Stomach (tissue), 4 donors: ENCODE results near the gene ZNF627.

Source experiments
- CTCF ChIP-seq, 7 experiments: fragments of 450-650 bp in 4 of 7; fragments of 200-600 bp in 3 of 7; sonication (generic) in 3 of 7; IDR thresholded peaks; one replicate each; pipeline ENCODE4 v1.5.1; 2016 to 2019; ENCODE audit warnings: antibody characterized with exemption in 7 of 7, control low read depth in 2 of 7, mild to moderate bottlenecking in 1 of 7
- POLR2A ChIP-seq, 4 donors: fragments of 450-650 bp; IDR thresholded peaks; one replicate each; pipeline ENCODE4 v1.6.1; 2016; ENCODE audit warnings: antibody characterized with exemption in 4 of 4, control low read depth in 2 of 4, mild to moderate bottlenecking in 1 of 4, moderate library complexity in 1 of 4

GRCh38 chr19:11626252-11626651 lies 29.0 kb downstream of the ZNF627 start:
- no peak for TF ChIP-seq CTCF (IDR thresholded peaks at IDR 0.05)
- TF ChIP-seq POLR2A (IDR thresholded peaks at IDR 0.05), result no peak
